Medulla oblongata (tissue), 1 donor: ENCODE measurements around the gene NDFIP1.

Experiments
- DNase-seq: peaks from one replicate; pipeline ENCODE4 v3.0.0-alpha.2; 2015; ENCODE audit errors: extremely low spot score

NDFIP1 gene

GRCh38 chr5:142118155-142118686, 9.6 kb downstream of the NDFIP1 start:
- no peak for DNase-seq

- DNase-seq: no peak
These were observed 10.6 kb downstream of the NDFIP1 start for GRCh38 chr5:142119051-142119625.

GRCh38 chr5:142120247-142120935, 11.8 kb downstream of the NDFIP1 start:
- DNase-seq: no peak

DNA sequence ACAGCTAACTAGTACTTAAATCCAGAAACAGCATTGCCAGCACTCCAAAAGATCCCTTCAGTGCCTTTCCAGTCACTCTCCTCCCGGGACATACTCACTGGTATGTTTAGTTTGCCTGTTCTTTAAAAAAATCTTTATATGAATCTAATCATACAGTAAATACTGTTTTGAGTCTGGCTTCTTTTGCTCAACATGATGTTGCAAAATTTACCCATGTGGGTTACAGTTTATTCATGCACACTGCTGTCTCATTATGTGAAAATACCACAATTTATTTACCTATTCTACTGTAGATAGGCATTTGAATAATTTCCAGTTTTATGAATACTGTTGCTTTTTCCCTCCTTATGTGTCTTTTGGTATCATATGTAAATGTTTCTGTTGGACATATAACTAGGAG, 13.5 kb downstream of the NDFIP1 start:
- DNase-seq: no peak

- no peak for DNase-seq
These were observed 16.8 kb downstream of the NDFIP1 start for GRCh38 chr5:142125378-142125777.

- DNase-seq: no peak
These were observed 17.4 kb downstream of the NDFIP1 start for GRCh38 chr5:142125963-142126362.

DNA sequence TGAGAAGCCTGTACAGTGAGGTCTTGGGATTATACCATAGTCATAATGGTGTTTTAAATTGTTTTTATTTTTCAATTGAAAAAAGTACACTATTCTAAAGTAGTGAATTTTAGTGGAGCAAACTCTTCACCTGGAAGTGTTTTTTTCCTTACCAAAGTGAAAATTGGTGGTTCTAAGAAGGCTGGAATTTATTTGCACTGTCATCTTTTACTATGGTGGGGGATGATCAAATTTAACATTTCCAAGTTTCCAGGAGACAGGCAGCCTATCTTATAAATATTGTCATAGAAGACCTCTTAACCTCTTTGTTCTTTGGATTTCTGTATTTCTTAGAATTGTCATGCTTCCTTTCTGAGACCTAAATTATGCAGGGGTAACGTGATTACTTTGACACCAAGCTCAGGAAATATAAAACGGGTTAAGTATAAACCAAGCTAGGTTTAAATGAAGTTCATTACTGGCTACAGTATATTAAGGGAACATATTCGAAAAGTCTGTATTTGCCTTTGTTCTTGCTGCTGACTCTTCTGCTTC, 20.2 kb downstream of the NDFIP1 start:
- DNase-seq: no peak

GRCh38 chr5:142129446-142130066, 21.0 kb downstream of the NDFIP1 start:
- no peak for DNase-seq

GRCh38 chr5:142131394-142131793, 22.8 kb downstream of the NDFIP1 start:
- DNase-seq: no peak

GRCh38 chr5:142132916-142133315, 24.3 kb downstream of the NDFIP1 start:
- DNase-seq: no peak

GRCh38 chr5:142133330-142134206, 25.0 kb downstream of the NDFIP1 start:
- no peak for DNase-seq

GRCh38 chr5:142134331-142135010, 25.9 kb downstream of the NDFIP1 start:
- DNase-seq: no peak

DNA sequence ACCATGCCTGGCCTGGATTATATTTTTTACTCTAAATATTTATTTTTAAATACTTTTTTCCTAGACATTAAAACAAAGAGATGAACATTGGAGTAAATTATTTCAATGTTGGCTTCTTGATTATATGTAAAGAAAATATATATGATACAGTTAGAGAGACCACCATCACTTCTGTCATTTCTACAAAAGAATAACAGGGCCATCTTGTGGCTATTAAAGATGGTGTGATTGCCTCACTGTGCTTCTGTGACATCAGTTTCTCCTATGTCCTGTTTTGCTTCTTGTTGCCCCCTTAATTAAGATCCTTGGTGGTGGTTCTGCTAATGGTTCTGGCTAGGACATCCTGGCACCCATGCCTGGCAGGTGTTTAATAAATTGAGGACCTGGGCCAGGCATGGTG, 32.9 kb downstream of the NDFIP1 start:
- DNase-seq: no peak

- DNase-seq: peak; percentile 56
These were observed 35.3 kb downstream of the NDFIP1 start for GRCh38 chr5:142143878-142144277.

- peak; percentile 79 for DNase-seq
These were observed 36.7 kb downstream of the NDFIP1 start for GRCh38 chr5:142145106-142145900.

DNA sequence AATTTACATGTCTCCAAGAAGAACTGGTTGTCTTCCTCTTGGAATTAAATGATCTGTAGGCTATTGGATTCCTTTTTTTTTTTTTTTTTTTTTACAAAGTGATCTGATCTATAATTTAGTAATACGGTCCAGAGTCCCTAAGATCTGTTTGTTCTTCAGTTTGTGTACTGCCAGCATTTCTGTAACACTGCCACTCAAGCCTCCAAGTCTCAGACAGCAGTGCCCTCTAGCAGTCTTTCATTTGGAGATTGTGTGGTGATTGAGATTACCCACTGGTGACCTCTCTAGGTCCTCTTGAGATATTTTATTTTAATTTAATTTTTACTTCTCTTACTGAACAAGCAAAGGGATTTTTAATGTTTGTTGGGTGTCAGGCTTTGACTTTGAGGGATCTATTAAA, 40.8 kb downstream of the NDFIP1 start:
- DNase-seq: no peak

DNA sequence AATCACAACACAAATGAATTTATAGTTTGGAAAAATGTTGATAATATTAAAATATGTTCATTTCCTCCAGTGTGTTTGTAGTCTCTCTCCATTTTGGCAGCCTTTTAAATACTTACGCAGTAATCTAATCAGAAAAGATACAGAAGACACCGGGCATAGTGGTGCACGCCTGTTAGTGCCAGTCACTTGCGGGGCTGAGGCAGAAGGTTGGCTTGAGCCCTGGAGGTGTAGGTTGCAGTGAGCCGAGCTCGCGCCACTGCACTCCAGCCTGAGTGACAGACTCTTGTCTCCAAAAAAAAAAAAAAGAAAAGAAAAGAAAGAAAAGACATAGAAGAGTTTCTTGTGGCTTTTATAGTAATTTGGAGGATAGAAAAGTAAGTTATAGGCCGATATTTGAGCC, 41.9 kb downstream of the NDFIP1 start:
- DNase-seq: no peak

- DNase-seq: peak; percentile 73
These were observed 43.1 kb downstream of the NDFIP1 start for GRCh38 chr5:142151436-142152383.

DNA sequence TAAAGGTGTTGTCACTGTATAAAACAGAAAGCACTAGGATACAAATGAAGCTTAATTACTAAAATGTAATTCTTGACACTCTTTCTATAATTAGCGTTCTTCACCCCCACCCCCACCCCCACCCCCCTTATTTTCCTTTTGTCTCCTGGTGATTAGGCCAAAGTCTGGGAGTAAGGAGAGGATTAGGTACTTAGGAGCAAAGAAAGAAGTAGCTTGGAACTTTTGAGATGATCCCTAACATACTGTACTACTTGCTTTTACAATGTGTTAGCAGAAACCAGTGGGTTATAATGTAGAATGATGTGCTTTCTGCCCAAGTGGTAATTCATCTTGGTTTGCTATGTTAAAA, 43.8 kb downstream of the NDFIP1 start:
- DNase-seq: no peak
